ENCODE results near the gene FCGBP. TPM values are rescaled to one million over a fixed set of nuclear protein-coding genes. Genes with fewer than 3 reads are reported as not detected.

The FCGBP gene
- total RNA-seq, 6 experiments from 2014 or later = 0.02 to 0.83 (median 0.18) TPM

DNA sequence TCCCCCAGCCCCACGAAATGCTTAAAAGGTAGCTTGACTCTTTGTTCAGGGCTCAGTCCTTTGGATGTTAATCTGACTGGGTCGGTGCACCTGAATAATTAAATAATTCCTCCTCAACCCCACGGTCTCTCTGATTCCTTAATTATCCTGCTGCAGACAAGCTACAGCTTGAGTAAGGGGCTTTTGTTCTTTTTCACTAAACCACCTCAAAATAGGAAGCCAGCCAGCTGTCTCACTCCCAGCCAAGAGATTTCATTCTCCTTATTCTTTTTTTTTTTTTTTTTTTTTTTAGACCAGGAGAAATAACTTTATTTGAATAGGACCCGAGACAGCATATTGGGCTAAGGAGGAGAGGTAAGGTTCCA, 7.9 kb upstream of the FCGBP start:
- no peaks in the 10 kb centered on the region for H3K4me1 Mint-ChIP-seq (ENCODE audit: low read depth)
- no peaks in the 10 kb centered on the region for H3K36me3 Mint-ChIP-seq (ENCODE audit: low read depth)
- H3K9me3 Mint-ChIP-seq = no peaks in the 10 kb centered on the region
- no peak overlapping the region for H3K27ac Mint-ChIP-seq
- no peak for DNase-seq
- no peak overlapping the region for H3K4me3 Mint-ChIP-seq
- H3K27me3 Mint-ChIP-seq (ENCODE audit: insufficient read depth) = peaks cover 13% of the 10 kb centered on the region
- TF ChIP-seq, protein P1, sequence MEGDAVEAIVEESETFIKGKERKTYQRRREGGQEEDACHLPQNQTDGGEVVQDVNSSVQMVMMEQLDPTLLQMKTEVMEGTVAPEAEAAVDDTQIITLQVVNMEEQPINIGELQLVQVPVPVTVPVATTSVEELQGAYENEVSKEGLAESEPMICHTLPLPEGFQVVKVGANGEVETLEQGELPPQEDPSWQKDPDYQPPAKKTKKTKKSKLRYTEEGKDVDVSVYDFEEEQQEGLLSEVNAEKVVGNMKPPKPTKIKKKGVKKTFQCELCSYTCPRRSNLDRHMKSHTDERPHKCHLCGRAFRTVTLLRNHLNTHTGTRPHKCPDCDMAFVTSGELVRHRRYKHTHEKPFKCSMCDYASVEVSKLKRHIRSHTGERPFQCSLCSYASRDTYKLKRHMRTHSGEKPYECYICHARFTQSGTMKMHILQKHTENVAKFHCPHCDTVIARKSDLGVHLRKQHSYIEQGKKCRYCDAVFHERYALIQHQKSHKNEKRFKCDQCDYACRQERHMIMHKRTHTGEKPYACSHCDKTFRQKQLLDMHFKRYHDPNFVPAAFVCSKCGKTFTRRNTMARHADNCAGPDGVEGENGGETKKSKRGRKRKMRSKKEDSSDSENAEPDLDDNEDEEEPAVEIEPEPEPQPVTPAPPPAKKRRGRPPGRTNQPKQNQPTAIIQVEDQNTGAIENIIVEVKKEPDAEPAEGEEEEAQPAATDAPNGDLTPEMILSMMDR (IDR thresholded peaks at IDR 0.05) = no peak

GRCh38 chr19:39941615-39942365, 7.4 kb upstream of the FCGBP start:
- Mint-ChIP-seq H3K4me3 (no peak overlapping the region), H3K9me3 (no peaks in the 10 kb centered on the region), H3K27ac (no peak overlapping the region), H3K4me1 (ENCODE audit: low read depth) (no peaks in the 10 kb centered on the region), H3K36me3 (ENCODE audit: low read depth) (no peaks in the 10 kb centered on the region), H3K27me3 (ENCODE audit: insufficient read depth) (peaks cover 13% of the 10 kb centered on the region)
- DNase-seq = no peak
- TF ChIP-seq, protein P1 (IDR thresholded peaks at IDR 0.05) = no peak

- no peak for DNase-seq
- no peaks in the 10 kb centered on the region for H3K4me1 Mint-ChIP-seq (ENCODE audit: low read depth)
- no peak overlapping the region for H3K4me3 Mint-ChIP-seq
- no peaks in the 10 kb centered on the region for H3K9me3 Mint-ChIP-seq
- peaks cover 13% of the 10 kb centered on the region for H3K27me3 Mint-ChIP-seq (ENCODE audit: insufficient read depth)
- H3K27ac Mint-ChIP-seq = no peak overlapping the region
- TF ChIP-seq, protein P1 (IDR thresholded peaks at IDR 0.05) = no peak
- no peaks in the 10 kb centered on the region for H3K36me3 Mint-ChIP-seq (ENCODE audit: low read depth)
These were observed 6.7 kb upstream of the FCGBP start for GRCh38 chr19:39941151-39941550.

- TF ChIP-seq, protein P1 (IDR thresholded peaks at IDR 0.05) = no peak
- no peak for DNase-seq
- Mint-ChIP-seq H3K27ac (no peak overlapping the region), H3K27me3 (ENCODE audit: insufficient read depth) (peaks cover 13% of the 10 kb centered on the region), H3K36me3 (ENCODE audit: low read depth) (no peaks in the 10 kb centered on the region), H3K9me3 (no peaks in the 10 kb centered on the region), H3K4me1 (ENCODE audit: low read depth) (no peaks in the 10 kb centered on the region), H3K4me3 (no peak overlapping the region)
These were observed 5.9 kb upstream of the FCGBP start for GRCh38 chr19:39940221-39940833.

GRCh38 chr19:39939556-39939955, 5.1 kb upstream of the FCGBP start:
- Mint-ChIP-seq H3K36me3 (ENCODE audit: low read depth) (no peaks in the 10 kb centered on the region), H3K27me3 (ENCODE audit: insufficient read depth) (peaks cover 13% of the 10 kb centered on the region), H3K27ac (no peak overlapping the region), H3K4me1 (ENCODE audit: low read depth) (no peaks in the 10 kb centered on the region), H3K9me3 (no peaks in the 10 kb centered on the region), H3K4me3 (no peak overlapping the region)
- TF ChIP-seq, protein P1 (IDR thresholded peaks at IDR 0.05) = no peak
- no peak for DNase-seq

Data from HFFc6 (cell line).